ENCODE data around the gene CFP. TPM values are rescaled to one million over a fixed set of nuclear protein-coding genes. Genes with fewer than 3 reads are reported as not detected.

Gene CFP
- total RNA-seq, 3 donors from 2014 or later: 0.96 to 4.0 (median 2.9) TPM

GRCh38 chrX:47625365-47625764, 4.4 kb downstream of the CFP start:
- TF ChIP-seq, protein P1, sequence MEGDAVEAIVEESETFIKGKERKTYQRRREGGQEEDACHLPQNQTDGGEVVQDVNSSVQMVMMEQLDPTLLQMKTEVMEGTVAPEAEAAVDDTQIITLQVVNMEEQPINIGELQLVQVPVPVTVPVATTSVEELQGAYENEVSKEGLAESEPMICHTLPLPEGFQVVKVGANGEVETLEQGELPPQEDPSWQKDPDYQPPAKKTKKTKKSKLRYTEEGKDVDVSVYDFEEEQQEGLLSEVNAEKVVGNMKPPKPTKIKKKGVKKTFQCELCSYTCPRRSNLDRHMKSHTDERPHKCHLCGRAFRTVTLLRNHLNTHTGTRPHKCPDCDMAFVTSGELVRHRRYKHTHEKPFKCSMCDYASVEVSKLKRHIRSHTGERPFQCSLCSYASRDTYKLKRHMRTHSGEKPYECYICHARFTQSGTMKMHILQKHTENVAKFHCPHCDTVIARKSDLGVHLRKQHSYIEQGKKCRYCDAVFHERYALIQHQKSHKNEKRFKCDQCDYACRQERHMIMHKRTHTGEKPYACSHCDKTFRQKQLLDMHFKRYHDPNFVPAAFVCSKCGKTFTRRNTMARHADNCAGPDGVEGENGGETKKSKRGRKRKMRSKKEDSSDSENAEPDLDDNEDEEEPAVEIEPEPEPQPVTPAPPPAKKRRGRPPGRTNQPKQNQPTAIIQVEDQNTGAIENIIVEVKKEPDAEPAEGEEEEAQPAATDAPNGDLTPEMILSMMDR (IDR thresholded peaks at IDR 0.05): no peak
- no peak for ATAC-seq
- intact Hi-C loops (cut with DNase I, micrococcal nuclease): no loop called here
- H3K9me3 ChIP-seq: no peaks in the 10 kb centered on the region
- no peak for DNase-seq
- no peak overlapping the region for H3K4me3 ChIP-seq
- no peaks in the 10 kb centered on the region for H3K36me3 ChIP-seq (ENCODE audit: low read depth)
- no peaks in the 10 kb centered on the region for H3K4me1 ChIP-seq (ENCODE audit: low read depth)

- DNase-seq (peak; percentile 23 to 64 (median 42)), ATAC-seq (peak; percentile 47)
- TF ChIP-seq, protein P1 (IDR thresholded peaks at IDR 0.05): no peak
- H3K9me3 ChIP-seq: no peaks in the 10 kb centered on the region
- intact Hi-C loops (cut with DNase I, micrococcal nuclease): no loop called here
- no peak overlapping the region for H3K4me3 ChIP-seq
- H3K36me3 ChIP-seq (ENCODE audit: low read depth): no peaks in the 10 kb centered on the region
- no peaks in the 10 kb centered on the region for H3K4me1 ChIP-seq (ENCODE audit: low read depth)
Observed at GRCh38 chrX:47623540-47624027, 6.1 kb downstream of the CFP start.

DNA sequence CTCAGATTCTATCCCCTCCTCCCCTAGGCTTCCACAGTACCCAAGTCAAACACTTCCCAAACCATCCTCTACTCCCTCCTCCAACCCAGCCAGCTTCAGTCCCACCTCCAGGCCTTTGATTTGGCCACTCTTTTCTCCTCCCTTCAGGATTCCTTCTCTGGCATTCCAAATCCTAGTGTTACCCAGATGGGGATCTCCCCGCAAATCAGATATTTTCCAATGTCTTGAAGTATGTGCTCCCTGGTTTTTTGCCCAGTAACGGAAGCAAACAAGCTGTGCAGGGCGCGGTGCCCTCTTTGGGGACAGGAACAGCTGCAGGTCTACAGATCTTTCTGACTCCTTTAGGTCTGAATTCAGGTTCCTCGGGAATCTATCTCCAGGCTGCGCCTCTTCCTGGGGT, 7.9 kb downstream of the CFP start:
- intact Hi-C loops (cut with DNase I, micrococcal nuclease): no loop called here

DNA sequence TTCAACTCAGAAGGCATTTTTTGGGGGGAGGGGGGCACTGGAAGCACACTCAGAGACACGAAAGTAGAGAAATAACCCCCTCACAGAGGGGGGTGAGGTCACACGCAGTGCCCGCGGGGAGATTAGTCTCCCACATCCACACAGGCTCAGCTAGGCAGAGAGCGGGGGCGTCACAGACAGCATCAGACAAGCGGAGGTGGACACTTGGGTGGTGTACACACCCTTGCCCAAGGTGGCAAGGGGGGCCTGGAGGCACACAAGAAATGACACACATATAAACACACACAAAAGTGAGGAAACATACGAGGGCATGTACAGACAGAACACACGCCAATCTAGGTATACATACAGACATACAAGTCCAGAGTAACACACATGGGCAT, 9.4 kb downstream of the CFP start:
- DNase-seq (no peak), ATAC-seq (no peak)
- intact Hi-C loops (cut with DNase I, micrococcal nuclease): no loop called here
- no peak overlapping the region for H3K4me3 ChIP-seq
- H3K9me3 ChIP-seq: no peaks in the 10 kb centered on the region
- H3K36me3 ChIP-seq (ENCODE audit: low read depth): no peaks in the 10 kb centered on the region
- no peaks in the 10 kb centered on the region for H3K4me1 ChIP-seq (ENCODE audit: low read depth)
- TF ChIP-seq, protein P1 (IDR thresholded peaks at IDR 0.05): no peak

More for the DNA sequence above, 7.9 kb downstream of the CFP start:
- DNase-seq (no peak), ATAC-seq (no peak)
- no peak overlapping the region for H3K4me3 ChIP-seq
- TF ChIP-seq, protein P1 (IDR thresholded peaks at IDR 0.05): no peak
- no peaks in the 10 kb centered on the region for H3K9me3 ChIP-seq
- H3K36me3 ChIP-seq (ENCODE audit: low read depth): no peaks in the 10 kb centered on the region
- no peaks in the 10 kb centered on the region for H3K4me1 ChIP-seq (ENCODE audit: low read depth)

GRCh38 chrX:47619486-47620302, 10.0 kb downstream of the CFP start, which contains the start of gene SYN1:
Gene SYN1, minus strand, starts transcription at chrX:47619857. Its CDS starts 129 bp downstream, at chrX:47619728.
- Histone ChIP-seq H3K36me3 (ENCODE audit: low read depth) (no peaks in the 10 kb centered on the region), H3K4me1 (ENCODE audit: low read depth) (no peaks in the 10 kb centered on the region), H3K9me3 (no peaks in the 10 kb centered on the region), H3K4me3 (no peak within 1 kb of the TSS)
- peak; percentile 93 for ATAC-seq
- peak; percentile 70 to 82 (median 77) for DNase-seq
- TF ChIP-seq, protein P1 (IDR thresholded peaks at IDR 0.05): no peak
- intact Hi-C loops (cut with DNase I, micrococcal nuclease): no loop called here
